Astrocyte (in vitro differentiated cells and primary cell): ENCODE data around the gene CCDC136. TPM values are rescaled to one million over a fixed set of nuclear protein-coding genes. Genes with fewer than 3 reads are reported as not detected.

Experiments
- total RNA-seq: library from RNA; stranded (reverse); gene quantifications from 2 replicates; pipeline ENCODE4 v1.2.1, GENCODE V29; 2021

The CCDC136 gene
- total RNA-seq, 1 donor from 2014 or later: 14.9 TPM

Other genes with a start within 250 kb of the CCDC136 start
- 2.7 and 5.9 TPM in 2 replicates for gene GARIN1A, start 119.7 kb upstream of the CCDC136 start, total RNA-seq
- 670 and 732 TPM in 2 replicates for gene CALU, start 52.6 kb upstream of the CCDC136 start, total RNA-seq
- gene OPN1SW, start 16.2 kb upstream of the CCDC136 start, total RNA-seq: not detected in 2 replicates
- 308 and 364 TPM in 2 replicates for gene FLNC, start 38.4 kb downstream of the CCDC136 start, total RNA-seq
- 193 TPM in 2 replicates for gene ATP6V1F, start 70.9 kb downstream of the CCDC136 start, total RNA-seq
- 0.20 and 0.41 TPM in 2 replicates for gene KCP, start 118.7 kb downstream of the CCDC136 start, total RNA-seq
- gene IRF5, start 146.0 kb downstream of the CCDC136 start, total RNA-seq: 0.36 TPM in 1 of 2 replicates, not detected in the other